ENCODE data around the gene REEP1.

Gene REEP1

DNA sequence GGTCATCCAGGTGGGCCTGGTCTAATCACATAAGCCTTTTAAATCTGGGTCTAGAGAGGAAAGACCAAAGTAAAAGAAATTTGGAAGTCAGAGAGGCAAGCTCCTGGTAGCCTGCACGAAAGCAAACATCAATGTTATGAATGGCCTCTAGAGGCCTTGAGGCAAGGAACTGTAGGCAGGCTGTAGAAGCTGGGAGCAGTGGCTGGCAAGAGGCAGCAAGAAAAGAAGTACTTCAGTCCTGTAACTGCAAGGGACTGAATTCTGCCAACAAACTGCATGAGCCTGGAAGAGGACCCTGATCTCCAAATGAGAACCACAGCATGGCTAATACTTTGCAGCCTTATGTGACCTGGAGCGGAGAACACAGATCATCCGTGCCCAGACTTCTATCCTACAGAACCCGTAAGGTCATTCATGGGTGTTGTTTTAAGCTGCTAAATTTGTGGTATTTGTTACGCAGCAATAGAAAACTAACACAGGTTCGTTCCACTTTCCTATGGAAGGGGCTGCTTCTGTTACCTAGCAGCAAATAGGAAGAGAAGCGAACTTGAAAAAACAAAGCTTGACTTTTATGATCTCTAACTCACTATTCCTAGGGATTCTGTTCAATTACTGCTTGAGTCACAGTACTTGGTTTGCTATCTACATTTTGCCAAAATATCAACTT is 143.4 kb downstream of the REEP1 start:
- DNase-seq, result peak; percentile 38

- DNase-seq, result no peak
Observed at GRCh38 chr2:86189782-86190416, 147.5 kb downstream of the REEP1 start.

- DNase-seq, result peak; percentile 39
Observed at GRCh38 chr2:86186431-86186830, 151.0 kb downstream of the REEP1 start.

- peak; percentile 45 for DNase-seq
Observed at GRCh38 chr2:86185517-86186212, 151.8 kb downstream of the REEP1 start.

- DNase-seq, result no peak
Observed at GRCh38 chr2:86176597-86176996, 160.8 kb downstream of the REEP1 start.

- no peak for DNase-seq
Observed at GRCh38 chr2:86175828-86176227, 161.6 kb downstream of the REEP1 start.

DNA sequence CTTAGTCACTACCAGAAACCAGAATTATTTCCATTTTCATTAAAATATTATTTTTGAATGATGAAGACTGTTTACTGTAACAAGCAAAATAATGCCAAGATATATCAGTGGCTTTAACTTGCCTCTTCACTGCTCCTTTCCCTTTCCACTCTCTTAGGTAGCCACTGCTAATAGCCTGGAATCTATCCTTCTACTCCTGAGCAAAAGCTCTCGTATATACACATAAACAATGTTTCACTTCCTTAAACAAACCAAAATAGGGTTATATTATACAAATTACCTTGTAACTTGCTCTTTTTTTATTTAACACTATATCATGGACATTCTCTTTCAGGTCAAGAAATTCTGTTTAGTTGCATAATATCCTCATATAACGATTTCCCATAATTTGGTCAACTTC is 163.0 kb downstream of the REEP1 start:
- no peak for DNase-seq

DNA sequence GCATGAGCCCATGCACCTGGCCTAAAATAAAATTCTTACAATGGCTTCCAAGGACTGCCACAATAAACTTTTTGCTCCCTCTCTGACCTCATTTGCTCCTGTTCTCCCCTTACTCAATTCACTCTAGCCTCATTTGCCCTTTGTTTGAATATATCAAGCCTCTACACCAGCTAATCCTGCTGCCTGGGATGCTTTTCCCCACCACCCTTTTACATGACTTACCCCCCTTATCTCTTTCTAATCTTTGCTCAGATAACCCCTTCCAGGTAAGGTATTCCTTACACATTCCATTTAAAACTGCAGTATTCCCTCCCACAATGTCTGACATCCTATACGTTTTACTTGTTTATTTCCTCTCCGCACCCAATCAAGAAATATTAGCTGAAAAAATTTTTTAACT is 164.8 kb downstream of the REEP1 start:
- no peak for DNase-seq

GRCh38 chr2:86171295-86171694 is 166.1 kb downstream of the REEP1 start:
- no peak for DNase-seq

- no peak for DNase-seq
Observed at GRCh38 chr2:86170449-86170848, 167.0 kb downstream of the REEP1 start.

Measured in NCI-H82 (cell line).